HepG2 (cell line): Measurements from ENCODE around the gene PKN2. TPM values are rescaled to one million over a fixed set of nuclear protein-coding genes. Genes with fewer than 3 reads are reported as not detected.

Experiments
- EP300 ChIP-seq, 3 experiments: sonication (generic) in 1 of 3; formaldehyde crosslinking in 1 of 3; IDR thresholded peaks; 2 replicates each; pipeline versions ENCODE4 v1.5.1 to v1.6.1; 2011 to 2020; ENCODE audit warnings: low read depth in 2 of 3, low read length in 2 of 3, borderline replicate concordance in 1 of 3, improper control_type of control experiment in 1 of 3, mild to moderate bottlenecking in 1 of 3, missing genetic modification reagents in 1 of 3, moderate library complexity in 1 of 3
- GFI1 ChIP-seq: sonication (generic); formaldehyde crosslinking; IDR thresholded peaks from 2 replicates; pipeline ENCODE4 v1.5.0; 2020; ENCODE audit warnings: missing genetic modification reagents, mild to moderate bottlenecking, borderline replicate concordance
- GTF3A ChIP-seq: sonication (generic); formaldehyde crosslinking; conservative IDR thresholded peaks from 2 replicates; pipeline ENCODE4 v1.4.0; 2020; ENCODE audit warnings: mild to moderate bottlenecking, missing genetic modification reagents
- SALL1 ChIP-seq: sonication (generic); formaldehyde crosslinking; IDR thresholded peaks from 2 replicates; pipeline ENCODE4 v1.8.0; 2022; ENCODE audit warnings: mild to moderate bottlenecking, missing genetic modification reagents
- ZBTB2 ChIP-seq: sonication (generic); formaldehyde crosslinking; IDR thresholded peaks from 2 replicates; pipeline ENCODE4 v1.8.0; 2022; ENCODE audit warnings: low read depth, missing genetic modification reagents
- ZBTB34 ChIP-seq: sonication (generic); formaldehyde crosslinking; IDR thresholded peaks from 2 replicates; pipeline ENCODE4 v1.8.0; 2022; ENCODE audit warnings: mild to moderate bottlenecking, missing genetic modification reagents
- ZNF660 ChIP-seq: sonication (generic); formaldehyde crosslinking; IDR thresholded peaks from 2 replicates; pipeline ENCODE4 v1.5.1; 2020; ENCODE audit warnings: mild to moderate bottlenecking, low read depth, missing genetic modification reagents, borderline replicate concordance
- polyA plus RNA-seq, 8 experiments: library from polyadenylated mRNA; depleted of rRNA in 3 of 8; stranded (reverse) in 7 of 8; unstranded in 1 of 8; fragments of >200 nt; fragmentation: Illumina TruSeq in 4 of 8; extraction: Trizol in 4 of 8; gene quantifications; 2 replicates each; pipeline versions ENCODE4 v1.2.1 to v1.2.3, GENCODE V29; 2011 to 2016; ENCODE audit warnings: low read depth in 4 of 8, missing spikeins in 1 of 8, mixed read lengths in 1 of 8; ENCODE audit not compliant: insufficient read depth in 1 of 8
- total RNA-seq, 5 experiments: library from RNA; depleted of rRNA; stranded (reverse); fragments of >200 nt; fragmentation: Illumina TruSeq; extraction: Trizol; gene quantifications; 2 replicates each; pipeline ENCODE4 v1.2.3, GENCODE V29; 2016; ENCODE audit warnings: low read depth in 1 of 5
- TF ChIP-seq, protein P1 (sequence below): sonication (generic); formaldehyde crosslinking; IDR thresholded peaks from 2 replicates; pipeline ENCODE4 v1.9.0; 2021; ENCODE audit warnings: missing genetic modification reagents, borderline replicate concordance
- TF ChIP-seq, protein P2 (sequence below): sonication (generic); formaldehyde crosslinking; IDR thresholded peaks from 2 replicates; pipeline ENCODE4; 2020; ENCODE audit warnings: missing genetic modification reagents, mild to moderate bottlenecking, borderline replicate concordance
- TF ChIP-seq, protein P3 (sequence below): sonication (generic); formaldehyde crosslinking; IDR thresholded peaks from 2 replicates; pipeline ENCODE4 v1.5.0; 2020; ENCODE audit warnings: missing genetic modification reagents
- TF ChIP-seq, protein P4 (sequence below): IDR thresholded peaks from 2 replicates; pipeline ENCODE4 v1.6.1; 2016; ENCODE audit warnings: missing compliant biosample characterization, missing genetic modification reagents, borderline replicate concordance
- TF ChIP-seq, protein P5 (sequence below): sonication (generic); formaldehyde crosslinking; IDR thresholded peaks from 2 replicates; pipeline ENCODE4 v1.5.1; 2020; ENCODE audit warnings: mild to moderate bottlenecking, missing genetic modification reagents, moderate library complexity

Gene PKN2
- total and polyA plus RNA-seq, 2 of the 13 experiments (the other 11 are each of a cell fraction or from before 2014, with no cell fraction given): 17.0 to 29.4 TPM

GRCh38 chr1:88684482-88685258 lies 597 bp downstream of the PKN2 start (continued):
- 0 out of 2 replicates have a peak, but pooled peaks have one; percentile 32 for TF ChIP-seq GFI1
- TF ChIP-seq, protein P1, sequence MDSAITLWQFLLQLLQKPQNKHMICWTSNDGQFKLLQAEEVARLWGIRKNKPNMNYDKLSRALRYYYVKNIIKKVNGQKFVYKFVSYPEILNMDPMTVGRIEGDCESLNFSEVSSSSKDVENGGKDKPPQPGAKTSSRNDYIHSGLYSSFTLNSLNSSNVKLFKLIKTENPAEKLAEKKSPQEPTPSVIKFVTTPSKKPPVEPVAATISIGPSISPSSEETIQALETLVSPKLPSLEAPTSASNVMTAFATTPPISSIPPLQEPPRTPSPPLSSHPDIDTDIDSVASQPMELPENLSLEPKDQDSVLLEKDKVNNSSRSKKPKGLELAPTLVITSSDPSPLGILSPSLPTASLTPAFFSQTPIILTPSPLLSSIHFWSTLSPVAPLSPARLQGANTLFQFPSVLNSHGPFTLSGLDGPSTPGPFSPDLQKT (CRISPR knock-in tag): no peak
- TF ChIP-seq, protein P2, sequence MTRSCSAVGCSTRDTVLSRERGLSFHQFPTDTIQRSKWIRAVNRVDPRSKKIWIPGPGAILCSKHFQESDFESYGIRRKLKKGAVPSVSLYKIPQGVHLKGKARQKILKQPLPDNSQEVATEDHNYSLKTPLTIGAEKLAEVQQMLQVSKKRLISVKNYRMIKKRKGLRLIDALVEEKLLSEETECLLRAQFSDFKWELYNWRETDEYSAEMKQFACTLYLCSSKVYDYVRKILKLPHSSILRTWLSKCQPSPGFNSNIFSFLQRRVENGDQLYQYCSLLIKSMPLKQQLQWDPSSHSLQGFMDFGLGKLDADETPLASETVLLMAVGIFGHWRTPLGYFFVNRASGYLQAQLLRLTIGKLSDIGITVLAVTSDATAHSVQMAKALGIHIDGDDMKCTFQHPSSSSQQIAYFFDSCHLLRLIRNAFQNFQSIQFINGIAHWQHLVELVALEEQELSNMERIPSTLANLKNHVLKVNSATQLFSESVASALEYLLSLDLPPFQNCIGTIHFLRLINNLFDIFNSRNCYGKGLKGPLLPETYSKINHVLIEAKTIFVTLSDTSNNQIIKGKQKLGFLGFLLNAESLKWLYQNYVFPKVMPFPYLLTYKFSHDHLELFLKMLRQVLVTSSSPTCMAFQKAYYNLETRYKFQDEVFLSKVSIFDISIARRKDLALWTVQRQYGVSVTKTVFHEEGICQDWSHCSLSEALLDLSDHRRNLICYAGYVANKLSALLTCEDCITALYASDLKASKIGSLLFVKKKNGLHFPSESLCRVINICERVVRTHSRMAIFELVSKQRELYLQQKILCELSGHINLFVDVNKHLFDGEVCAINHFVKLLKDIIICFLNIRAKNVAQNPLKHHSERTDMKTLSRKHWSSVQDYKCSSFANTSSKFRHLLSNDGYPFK: peak; percentile 32; the same call in 1 of the 2 replicates
- TF ChIP-seq, protein P3, sequence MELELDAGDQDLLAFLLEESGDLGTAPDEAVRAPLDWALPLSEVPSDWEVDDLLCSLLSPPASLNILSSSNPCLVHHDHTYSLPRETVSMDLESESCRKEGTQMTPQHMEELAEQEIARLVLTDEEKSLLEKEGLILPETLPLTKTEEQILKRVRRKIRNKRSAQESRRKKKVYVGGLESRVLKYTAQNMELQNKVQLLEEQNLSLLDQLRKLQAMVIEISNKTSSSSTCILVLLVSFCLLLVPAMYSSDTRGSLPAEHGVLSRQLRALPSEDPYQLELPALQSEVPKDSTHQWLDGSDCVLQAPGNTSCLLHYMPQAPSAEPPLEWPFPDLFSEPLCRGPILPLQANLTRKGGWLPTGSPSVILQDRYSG (CRISPR knock-in tag): peak; percentile 46; the same call in 1 of the 2 replicates
- TF ChIP-seq, protein P4, sequence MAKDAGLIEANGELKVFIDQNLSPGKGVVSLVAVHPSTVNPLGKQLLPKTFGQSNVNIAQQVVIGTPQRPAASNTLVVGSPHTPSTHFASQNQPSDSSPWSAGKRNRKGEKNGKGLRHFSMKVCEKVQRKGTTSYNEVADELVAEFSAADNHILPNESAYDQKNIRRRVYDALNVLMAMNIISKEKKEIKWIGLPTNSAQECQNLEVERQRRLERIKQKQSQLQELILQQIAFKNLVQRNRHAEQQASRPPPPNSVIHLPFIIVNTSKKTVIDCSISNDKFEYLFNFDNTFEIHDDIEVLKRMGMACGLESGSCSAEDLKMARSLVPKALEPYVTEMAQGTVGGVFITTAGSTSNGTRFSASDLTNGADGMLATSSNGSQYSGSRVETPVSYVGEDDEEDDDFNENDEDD: no peak
- TF ChIP-seq EP300 (IDR thresholded peaks at IDR 0.05; ENCODE audit: low read depth in 2 of 2, low read length in 2 of 2): no peak
- no peak for TF ChIP-seq EP300 (CRISPR knock-in tag; IDR thresholded peaks at IDR 0.05; ENCODE audit: borderline replicate concordance)
- TF ChIP-seq, protein P5, sequence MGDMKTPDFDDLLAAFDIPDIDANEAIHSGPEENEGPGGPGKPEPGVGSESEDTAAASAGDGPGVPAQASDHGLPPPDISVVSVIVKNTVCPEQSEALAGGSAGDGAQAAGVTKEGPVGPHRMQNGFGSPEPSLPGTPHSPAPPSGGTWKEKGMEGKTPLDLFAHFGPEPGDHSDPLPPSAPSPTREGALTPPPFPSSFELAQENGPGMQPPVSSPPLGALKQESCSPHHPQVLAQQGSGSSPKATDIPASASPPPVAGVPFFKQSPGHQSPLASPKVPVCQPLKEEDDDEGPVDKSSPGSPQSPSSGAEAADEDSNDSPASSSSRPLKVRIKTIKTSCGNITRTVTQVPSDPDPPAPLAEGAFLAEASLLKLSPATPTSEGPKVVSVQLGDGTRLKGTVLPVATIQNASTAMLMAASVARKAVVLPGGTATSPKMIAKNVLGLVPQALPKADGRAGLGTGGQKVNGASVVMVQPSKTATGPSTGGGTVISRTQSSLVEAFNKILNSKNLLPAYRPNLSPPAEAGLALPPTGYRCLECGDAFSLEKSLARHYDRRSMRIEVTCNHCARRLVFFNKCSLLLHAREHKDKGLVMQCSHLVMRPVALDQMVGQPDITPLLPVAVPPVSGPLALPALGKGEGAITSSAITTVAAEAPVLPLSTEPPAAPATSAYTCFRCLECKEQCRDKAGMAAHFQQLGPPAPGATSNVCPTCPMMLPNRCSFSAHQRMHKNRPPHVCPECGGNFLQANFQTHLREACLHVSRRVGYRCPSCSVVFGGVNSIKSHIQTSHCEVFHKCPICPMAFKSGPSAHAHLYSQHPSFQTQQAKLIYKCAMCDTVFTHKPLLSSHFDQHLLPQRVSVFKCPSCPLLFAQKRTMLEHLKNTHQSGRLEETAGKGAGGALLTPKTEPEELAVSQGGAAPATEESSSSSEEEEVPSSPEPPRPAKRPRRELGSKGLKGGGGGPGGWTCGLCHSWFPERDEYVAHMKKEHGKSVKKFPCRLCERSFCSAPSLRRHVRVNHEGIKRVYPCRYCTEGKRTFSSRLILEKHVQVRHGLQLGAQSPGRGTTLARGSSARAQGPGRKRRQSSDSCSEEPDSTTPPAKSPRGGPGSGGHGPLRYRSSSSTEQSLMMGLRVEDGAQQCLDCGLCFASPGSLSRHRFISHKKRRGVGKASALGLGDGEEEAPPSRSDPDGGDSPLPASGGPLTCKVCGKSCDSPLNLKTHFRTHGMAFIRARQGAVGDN (CRISPR knock-in tag): peak; percentile 45
- TF ChIP-seq ZBTB2 (CRISPR knock-in tag): peak; percentile 63; the same call in 1 of the 2 replicates
- no peak for TF ChIP-seq ZNF660 (CRISPR knock-in tag)
- no peak for TF ChIP-seq GTF3A (CRISPR knock-in tag)
- TF ChIP-seq ZBTB34 (CRISPR knock-in tag): no peak
- TF ChIP-seq SALL1: 0 out of 2 replicates have a peak, but pooled peaks have one; percentile 15
